ENCODE results near the gene FSTL4. TPM values are rescaled to one million over a fixed set of nuclear protein-coding genes. Genes with fewer than 3 reads are reported as not detected.

The FSTL4 gene
- total RNA-seq, 1 experiment from 2014 or later = 2.7 TPM

- H3K4me3 ChIP-seq (ENCODE audit: low read depth, low read length) = no peak overlapping the region
- intact Hi-C loops (cut with micrococcal nuclease; ENCODE audit: unreplicated experiment) = no loop called here
- no TSS peak for BruUV-seq (replicated peaks)
- TF ChIP-seq CTCF (IDR thresholded peaks at IDR 0.05; ENCODE audit: insufficient read depth in 1 of 2, low read depth in 1 of 2, low read length in 1 of 2, severe bottlenecking in 1 of 2, unreplicated experiment in 1 of 2) = no peak
- H3K4me1 ChIP-seq = 0 out of 2 replicates have a peak, but pooled peaks cover 4% of the 10 kb centered on the region
- no peaks in the 10 kb centered on the region for H3K4me1 Mint-ChIP-seq (ENCODE audit: low read depth, unreplicated experiment)
- DNase-seq = no peak
- H3K27ac Mint-ChIP-seq (ENCODE audit: unreplicated experiment) = no peak overlapping the region
- no peak overlapping the region for H3K4me3 Mint-ChIP-seq (ENCODE audit: unreplicated experiment)
- no peaks in the 10 kb centered on the region for H3K27me3 ChIP-seq (replicated peaks; ENCODE audit: control insufficient read depth, insufficient read depth, low read length)
- no peaks in the 10 kb centered on the region for H3K9me3 Mint-ChIP-seq (ENCODE audit: unreplicated experiment)
- CTCF ChIA-PET = no interaction called here
- H3K9me3 ChIP-seq = no peaks in the 10 kb centered on the region
- H3K36me3 ChIP-seq (ENCODE audit: control insufficient read depth, insufficient read depth, low read length) = no peaks in the 10 kb centered on the region
- no peaks in the 10 kb centered on the region for H3K27me3 Mint-ChIP-seq (ENCODE audit: insufficient read depth, unreplicated experiment)
- POLR2A ChIA-PET = no interaction called here
- no peaks in the 10 kb centered on the region for H3K36me3 Mint-ChIP-seq (ENCODE audit: insufficient read depth, unreplicated experiment)
Measured at GRCh38 chr5:133285583-133286021, 326.7 kb downstream of the FSTL4 start.

GRCh38 chr5:133284306-133284705 is 328.0 kb downstream of the FSTL4 start:
- no peak overlapping the region for H3K4me3 Mint-ChIP-seq (ENCODE audit: unreplicated experiment)
- H3K27ac Mint-ChIP-seq (ENCODE audit: unreplicated experiment) = no peak overlapping the region
- DNase-seq = no peak
- H3K4me1 ChIP-seq = 0 out of 2 replicates have a peak, but pooled peaks cover 4% of the 10 kb centered on the region
- intact Hi-C loops (cut with micrococcal nuclease; ENCODE audit: unreplicated experiment) = no loop called here
- no peaks in the 10 kb centered on the region for H3K9me3 ChIP-seq
- H3K27me3 ChIP-seq (replicated peaks; ENCODE audit: control insufficient read depth, insufficient read depth, low read length) = no peaks in the 10 kb centered on the region
- no peak overlapping the region for H3K4me3 ChIP-seq (ENCODE audit: low read depth, low read length)
- no peaks in the 10 kb centered on the region for H3K36me3 Mint-ChIP-seq (ENCODE audit: insufficient read depth, unreplicated experiment)
- H3K27me3 Mint-ChIP-seq (ENCODE audit: insufficient read depth, unreplicated experiment) = no peaks in the 10 kb centered on the region
- no peak for TF ChIP-seq CTCF (IDR thresholded peaks at IDR 0.05; ENCODE audit: insufficient read depth in 1 of 2, low read depth in 1 of 2, low read length in 1 of 2, severe bottlenecking in 1 of 2, unreplicated experiment in 1 of 2)
- H3K9me3 Mint-ChIP-seq (ENCODE audit: unreplicated experiment) = no peaks in the 10 kb centered on the region
- CTCF ChIA-PET = no interaction called here
- POLR2A ChIA-PET = no interaction called here
- H3K36me3 ChIP-seq (ENCODE audit: control insufficient read depth, insufficient read depth, low read length) = no peaks in the 10 kb centered on the region
- no TSS peak for BruUV-seq (replicated peaks)
- H3K4me1 Mint-ChIP-seq (ENCODE audit: low read depth, unreplicated experiment) = no peaks in the 10 kb centered on the region

GRCh38 chr5:133278317-133278716 is 334.0 kb downstream of the FSTL4 start:
- ChIA-PET POLR2A (no interaction called here), CTCF (interaction anchor here (0.6 kb wide), 1 partner anchor 21 kb away, joined by 3 read pairs; no protein-coding TSS in a partner anchor)
- no TSS peak for BruUV-seq (replicated peaks)

More at GRCh38 chr5:133278317-133278716, 334.0 kb downstream of the FSTL4 start:
- H3K27me3 ChIP-seq (replicated peaks; ENCODE audit: control insufficient read depth, insufficient read depth, low read length) = no peaks in the 10 kb centered on the region
- DNase-seq = no peak
- Mint-ChIP-seq H3K27ac (ENCODE audit: unreplicated experiment) (no peak overlapping the region), H3K27me3 (ENCODE audit: insufficient read depth, unreplicated experiment) (no peaks in the 10 kb centered on the region), H3K4me1 (ENCODE audit: low read depth, unreplicated experiment) (peaks cover 6% of the 10 kb centered on the region), H3K4me3 (ENCODE audit: unreplicated experiment) (no peak overlapping the region), H3K36me3 (ENCODE audit: insufficient read depth, unreplicated experiment) (no peaks in the 10 kb centered on the region), H3K9me3 (ENCODE audit: unreplicated experiment) (no peaks in the 10 kb centered on the region)
- intact Hi-C loops (cut with micrococcal nuclease; ENCODE audit: unreplicated experiment) = no loop called here
- H3K4me1 ChIP-seq = peaks cover 13% of the 10 kb centered on the region; the same call in 1 of the 2 replicates
- no peaks in the 10 kb centered on the region for H3K9me3 ChIP-seq
- H3K36me3 ChIP-seq (ENCODE audit: control insufficient read depth, insufficient read depth, low read length) = no peaks in the 10 kb centered on the region
- no peak overlapping the region for H3K4me3 ChIP-seq (ENCODE audit: low read depth, low read length)
- TF ChIP-seq CTCF (IDR thresholded peaks at IDR 0.05; ENCODE audit: insufficient read depth in 1 of 2, low read depth in 1 of 2, low read length in 1 of 2, severe bottlenecking in 1 of 2, unreplicated experiment in 1 of 2) = no peak
